ENCODE results near the gene MTHFD2L.

MTHFD2L gene

GRCh38 chr4:74111990-74112389 is 45.9 kb upstream of the MTHFD2L start:
- H3K4me3 ChIP-seq (ENCODE audit: low read depth, low read length): no peak overlapping the region
- TF ChIP-seq CTCF (IDR thresholded peaks at IDR 0.05; ENCODE audit: low read depth, low read length, missing control alignments): no peak
- DNase-seq (ENCODE audit: low read depth): no peak

- no peak for DNase-seq (ENCODE audit: low read depth)
- no peak for TF ChIP-seq CTCF (IDR thresholded peaks at IDR 0.05; ENCODE audit: low read depth, low read length, missing control alignments)
- no peak overlapping the region for H3K4me3 ChIP-seq (ENCODE audit: low read depth, low read length)
These were observed 45.4 kb upstream of the MTHFD2L start for GRCh38 chr4:74112399-74113105.

- TF ChIP-seq CTCF (IDR thresholded peaks at IDR 0.05; ENCODE audit: low read depth, low read length, missing control alignments): no peak
- no peak for DNase-seq (ENCODE audit: low read depth)
- H3K4me3 ChIP-seq (ENCODE audit: low read depth, low read length): no peak overlapping the region
These were observed 43.7 kb upstream of the MTHFD2L start for GRCh38 chr4:74114234-74114633.

- no peak overlapping the region for H3K4me3 ChIP-seq (ENCODE audit: low read depth, low read length)
- DNase-seq (ENCODE audit: low read depth): no peak
- no peak for TF ChIP-seq CTCF (IDR thresholded peaks at IDR 0.05; ENCODE audit: low read depth, low read length, missing control alignments)
These were observed 40.8 kb upstream of the MTHFD2L start for GRCh38 chr4:74117024-74117534.

GRCh38 chr4:74118600-74119338 is 39.1 kb upstream of the MTHFD2L start:
- DNase-seq (ENCODE audit: low read depth): no peak
- no peak overlapping the region for H3K4me3 ChIP-seq (ENCODE audit: low read depth, low read length)
- no peak for TF ChIP-seq CTCF (IDR thresholded peaks at IDR 0.05; ENCODE audit: low read depth, low read length, missing control alignments)

- no peak for TF ChIP-seq CTCF (IDR thresholded peaks at IDR 0.05; ENCODE audit: low read depth, low read length, missing control alignments)
- no peak for DNase-seq (ENCODE audit: low read depth)
- no peak overlapping the region for H3K4me3 ChIP-seq (ENCODE audit: low read depth, low read length)
These were observed 37.8 kb upstream of the MTHFD2L start for GRCh38 chr4:74120086-74120485.

All from GM12864 (cell line).